HepG2 (cell line): Measurements from ENCODE around the gene JAG1. TPM values are rescaled to one million over a fixed set of nuclear protein-coding genes. Genes with fewer than 3 reads are reported as not detected.

ENCODE experiments used
- AGO1 ChIP-seq: fragments of 200-400 bp; formaldehyde crosslinking; IDR thresholded peaks from 2 replicates; pipeline ENCODE4 v1.6.1; 2017; ENCODE audit warnings: mild to moderate bottlenecking, low read depth, low read length, moderate library complexity; ENCODE audit not compliant: poor library complexity, severe bottlenecking
- ARID2 ChIP-seq: sonication (generic); formaldehyde crosslinking; IDR thresholded peaks from 2 replicates; pipeline ENCODE4 v1.8.1; 2022; ENCODE audit warnings: mild to moderate bottlenecking, missing genetic modification reagents, borderline replicate concordance
- ARID3A ChIP-seq: IDR thresholded peaks from 2 replicates; pipeline ENCODE4 v1.6.1; 2012; ENCODE audit warnings: low read depth, low read length, improper control_type of control experiment
- E2F5 ChIP-seq: sonication (generic); formaldehyde crosslinking; conservative IDR thresholded peaks from 2 replicates; pipeline ENCODE4 v1.4.0; 2020; ENCODE audit warnings: missing genetic modification reagents
- ERF ChIP-seq: IDR thresholded peaks from 2 replicates; pipeline ENCODE4 v1.6.1; 2018; ENCODE audit warnings: missing biosample characterization, missing genetic modification reagents
- FLYWCH1 ChIP-seq: sonication (generic); formaldehyde crosslinking; IDR thresholded peaks from 2 replicates; pipeline ENCODE4 v1.8.1; 2023; ENCODE audit warnings: mild to moderate bottlenecking, missing genetic modification reagents
- GMEB1 ChIP-seq: sonication (generic); formaldehyde crosslinking; IDR thresholded peaks from 2 replicates; pipeline ENCODE4 v1.5.1; 2020; ENCODE audit warnings: missing genetic modification reagents, mild to moderate bottlenecking, borderline replicate concordance
- HDAC1 ChIP-seq: sonication (generic); formaldehyde crosslinking; IDR thresholded peaks from 2 replicates; pipeline ENCODE4 v1.5.1; 2020; ENCODE audit warnings: mild to moderate bottlenecking, missing genetic modification reagents
- MED13 ChIP-seq: sonication (generic); formaldehyde crosslinking; IDR thresholded peaks from 2 replicates; pipeline ENCODE4 v1.5.0; 2020; ENCODE audit warnings: missing genetic modification reagents
- MYNN ChIP-seq: sonication (generic); formaldehyde crosslinking; IDR thresholded peaks from 2 replicates; pipeline ENCODE4 v1.4.0; 2020; ENCODE audit warnings: mild to moderate bottlenecking, low read depth, missing genetic modification reagents
- POLR2G ChIP-seq: fragments of 200-400 bp; formaldehyde crosslinking; IDR thresholded peaks from 2 replicates; pipeline ENCODE4 v1.6.1; 2018; ENCODE audit warnings: mild to moderate bottlenecking, low read depth, low read length, moderate library complexity
- SKI ChIP-seq: fragments of 450-650 bp; IDR thresholded peaks from one replicate; pipeline ENCODE4 v1.6.1; 2018; ENCODE audit warnings: mild to moderate bottlenecking; ENCODE audit not compliant: partially characterized antibody
- SMAD1 ChIP-seq: sonication (generic); formaldehyde crosslinking; IDR thresholded peaks from 2 replicates; pipeline ENCODE4 v1.4.0; 2020; ENCODE audit warnings: missing genetic modification reagents, low read depth, mild to moderate bottlenecking, borderline replicate concordance
- SP5 ChIP-seq: IDR thresholded peaks from 2 replicates; pipeline ENCODE4 v1.6.1; 2016; ENCODE audit warnings: low read depth, borderline replicate concordance
- TARDBP ChIP-seq: sonication (generic); formaldehyde crosslinking; IDR thresholded peaks from 2 replicates; pipeline ENCODE4 v1.8.0; 2022; ENCODE audit warnings: mild to moderate bottlenecking, missing genetic modification reagents
- TOE1 ChIP-seq: sonication (generic); formaldehyde crosslinking; IDR thresholded peaks from 2 replicates; pipeline ENCODE4 v1.4.0; 2020; ENCODE audit warnings: mild to moderate bottlenecking, missing genetic modification reagents
- XRCC5 ChIP-seq: fragments of 200-400 bp; formaldehyde crosslinking; optimal IDR thresholded peaks from 2 replicates; pipeline ENCODE3; 2017; ENCODE audit warnings: mild to moderate bottlenecking, low read length
- ZBTB3 ChIP-seq: sonication (generic); formaldehyde crosslinking; IDR thresholded peaks from 2 replicates; pipeline ENCODE4 v1.4.0; 2020; ENCODE audit warnings: low read depth, mild to moderate bottlenecking, moderate library complexity, missing genetic modification reagents, borderline replicate concordance
- ZNF260 ChIP-seq: sonication (generic); formaldehyde crosslinking; IDR thresholded peaks from 2 replicates; pipeline ENCODE4 v1.4.0; 2020; ENCODE audit warnings: missing genetic modification reagents, low read depth, mild to moderate bottlenecking, borderline replicate concordance
- ZNF329 ChIP-seq: sonication (generic); formaldehyde crosslinking; IDR thresholded peaks from 2 replicates; pipeline ENCODE4 v1.9.0; 2021; ENCODE audit warnings: low read depth, mild to moderate bottlenecking, missing genetic modification reagents
- ZNF350 ChIP-seq: sonication (generic); formaldehyde crosslinking; IDR thresholded peaks from 2 replicates; pipeline ENCODE4 v1.4.0; 2020; ENCODE audit warnings: mild to moderate bottlenecking, low read depth, missing genetic modification reagents, borderline replicate concordance
- ZNF660 ChIP-seq: sonication (generic); formaldehyde crosslinking; IDR thresholded peaks from 2 replicates; pipeline ENCODE4 v1.5.1; 2020; ENCODE audit warnings: mild to moderate bottlenecking, low read depth, missing genetic modification reagents, borderline replicate concordance
- ZNF747 ChIP-seq: sonication (generic); formaldehyde crosslinking; IDR thresholded peaks from 2 replicates; pipeline ENCODE4 v1.8.1; 2023; ENCODE audit warnings: missing genetic modification reagents, mild to moderate bottlenecking, borderline replicate concordance
- ZNF782 ChIP-seq: sonication (generic); formaldehyde crosslinking; IDR thresholded peaks from 2 replicates; pipeline ENCODE4 v1.4.0; 2020; ENCODE audit warnings: missing genetic modification reagents, mild to moderate bottlenecking, borderline replicate concordance
- ZSCAN20 ChIP-seq: sonication (generic); formaldehyde crosslinking; IDR thresholded peaks from 2 replicates; pipeline ENCODE4 v1.4.0; 2020; ENCODE audit warnings: missing genetic modification reagents, mild to moderate bottlenecking, borderline replicate concordance
- polyA plus RNA-seq, 8 experiments: library from polyadenylated mRNA; depleted of rRNA in 3 of 8; stranded (reverse) in 7 of 8; unstranded in 1 of 8; fragments of >200 nt; fragmentation: Illumina TruSeq in 4 of 8; extraction: Trizol in 4 of 8; gene quantifications; 2 replicates each; pipeline versions ENCODE4 v1.2.1 to v1.2.3, GENCODE V29; 2011 to 2016; ENCODE audit warnings: low read depth in 4 of 8, missing spikeins in 1 of 8, mixed read lengths in 1 of 8; ENCODE audit not compliant: insufficient read depth in 1 of 8
- total RNA-seq, 5 experiments: library from RNA; depleted of rRNA; stranded (reverse); fragments of >200 nt; fragmentation: Illumina TruSeq; extraction: Trizol; gene quantifications; 2 replicates each; pipeline ENCODE4 v1.2.3, GENCODE V29; 2016; ENCODE audit warnings: low read depth in 1 of 5

The JAG1 gene
- total and polyA plus RNA-seq, 2 of the 13 experiments (the other 11 are each of a cell fraction or from before 2014, with no cell fraction given): 47.1 to 56.3 TPM

GRCh38 chr20:10671221-10671918, 2.4 kb downstream of the JAG1 start (continued):
- TF ChIP-seq POLR2G (peak; percentile 29; the same call in 1 of the 2 replicates), SMAD1 (no peak), ERF (peak; percentile 80), TARDBP (CRISPR knock-in tag) (peak; percentile 72), ZBTB3 (no peak), SKI (no peak), SP5 (no peak), AGO1 (no peak), TOE1 (CRISPR knock-in tag) (no peak; the same call in 1 of the 2 replicates), ARID3A (0 out of 2 replicates have a peak, but pooled peaks have one; percentile 28), MYNN (no peak), FLYWCH1 (CRISPR knock-in tag) (no peak), GMEB1 (peak; percentile 24; the same call in 1 of the 2 replicates), E2F5 (no peak; the same call in 1 of the 2 replicates), HDAC1 (CRISPR knock-in tag) (peak; percentile 61; the same call in 1 of the 2 replicates), ARID2 (CRISPR knock-in tag) (no peak; the same call in 1 of the 2 replicates), ZNF350 (CRISPR knock-in tag) (no peak), MED13 (CRISPR knock-in tag) (0 out of 2 replicates have a peak, but pooled peaks have one; percentile 32), ZNF782 (CRISPR knock-in tag) (no peak), ZNF260 (CRISPR knock-in tag) (no peak), ZNF747 (peak; percentile 35; the same call in 1 of the 2 replicates), ZNF329 (no peak), XRCC5 (peak; percentile 38), ZNF660 (CRISPR knock-in tag) (no peak), ZSCAN20 (no peak)
